ENCODE results near the gene MAGI2. TPM values are rescaled to one million over a fixed set of nuclear protein-coding genes. Genes with fewer than 3 reads are reported as not detected.

Gene MAGI2
- polyA plus RNA-seq, 3 donors: 0.03 to 0.11 TPM; not detected in 1

- no peaks in the 10 kb centered on the region for H3K9me3 ChIP-seq (replicated peaks in 1 of 2; ENCODE audit: control insufficient read depth in 1 of 2, insufficient read depth in 1 of 2, low read length in 2 of 2)
- Mint-ChIP-seq H3K27ac (no peak overlapping the region), H3K27me3 (ENCODE audit: low read depth in 3 of 3) (no peaks in the 10 kb centered on the region), H3K9me3 (peaks cover 0 to 5% (median 0%) of the 10 kb centered on the region in 7 donors), H3K4me3 (no peak overlapping the region), H3K36me3 (no peaks in the 10 kb centered on the region), H3K4me1 (no peaks in the 10 kb centered on the region)
- TF ChIP-seq CTCF (IDR thresholded peaks at IDR 0.05): no peak
- no peak overlapping the region for H3K4me3 ChIP-seq (replicated peaks in 1 of 3; ENCODE audit: low read depth in 2 of 3, low read length in 3 of 3)
- no peaks in the 10 kb centered on the region for H3K27me3 ChIP-seq (ENCODE audit: control insufficient read depth in 2 of 2, insufficient read depth in 2 of 2, low read length in 2 of 2)
- no peaks in the 10 kb centered on the region for H3K79me2 ChIP-seq (ENCODE audit: insufficient read depth, low read length)
- H3K27ac ChIP-seq (ENCODE audit: low read depth in 1 of 2, low read length in 2 of 2): no peak overlapping the region
- H4K20me1 ChIP-seq (ENCODE audit: insufficient read depth, low read length): no peaks in the 10 kb centered on the region
- H2AFZ ChIP-seq (ENCODE audit: insufficient read depth, low read depth, low read length, poor library complexity, severe bottlenecking): no peak overlapping the region
- no peak overlapping the region for H3K9ac ChIP-seq (ENCODE audit: insufficient read depth, low read length, poor library complexity, severe bottlenecking)
- intact Hi-C loops (cut with micrococcal nuclease): no loop called here
- no peak overlapping the region for H3K4me2 ChIP-seq (replicated peaks; ENCODE audit: extremely low read depth, low read length, poor library complexity, severe bottlenecking)
- 95% methylated on average over 3 of the region's 3 CpGs for WGBS (ENCODE audit: insufficient coverage)
- no peak for DNase-seq
- H3K36me3 ChIP-seq (replicated peaks in 1 of 2; ENCODE audit: control insufficient read depth in 1 of 2, insufficient read depth in 2 of 2, low read length in 2 of 2): no peaks in the 10 kb centered on the region
- no peaks in the 10 kb centered on the region for H3K4me1 ChIP-seq (ENCODE audit: control insufficient read depth in 1 of 2, insufficient read depth in 2 of 2, low read length in 2 of 2)
These were observed 141.4 kb downstream of the MAGI2 start for GRCh38 chr7:79312022-79312421.

- Mint-ChIP-seq H3K4me3 (no peak overlapping the region), H3K27me3 (ENCODE audit: low read depth in 3 of 3) (peaks cover 0 to 1% (median 0%) of the 10 kb centered on the region in 3 donors), H3K36me3 (no peaks in the 10 kb centered on the region), H3K4me1 (no peaks in the 10 kb centered on the region), H3K27ac (no peak overlapping the region), H3K9me3 (no peaks in the 10 kb centered on the region)
- Histone ChIP-seq H3K27me3 (ENCODE audit: control insufficient read depth in 2 of 2, insufficient read depth in 2 of 2, low read length in 2 of 2) (no peaks in the 10 kb centered on the region), H3K4me1 (ENCODE audit: control insufficient read depth in 1 of 2, insufficient read depth in 2 of 2, low read length in 2 of 2) (no peaks in the 10 kb centered on the region), H3K9ac (ENCODE audit: insufficient read depth, low read length, poor library complexity, severe bottlenecking) (no peak overlapping the region), H3K4me2 (replicated peaks; ENCODE audit: extremely low read depth, low read length, poor library complexity, severe bottlenecking) (no peak overlapping the region), H3K4me3 (replicated peaks in 1 of 3; ENCODE audit: low read depth in 2 of 3, low read length in 3 of 3) (no peak overlapping the region), H2AFZ (ENCODE audit: insufficient read depth, low read depth, low read length, poor library complexity, severe bottlenecking) (no peak overlapping the region), H3K27ac (ENCODE audit: low read depth in 1 of 2, low read length in 2 of 2) (no peak overlapping the region), H3K9me3 (replicated peaks in 1 of 2; ENCODE audit: control insufficient read depth in 1 of 2, insufficient read depth in 1 of 2, low read length in 2 of 2) (no peaks in the 10 kb centered on the region), H4K20me1 (ENCODE audit: insufficient read depth, low read length) (no peaks in the 10 kb centered on the region), H3K36me3 (replicated peaks in 1 of 2; ENCODE audit: control insufficient read depth in 1 of 2, insufficient read depth in 2 of 2, low read length in 2 of 2) (no peaks in the 10 kb centered on the region), H3K79me2 (ENCODE audit: insufficient read depth, low read length) (no peaks in the 10 kb centered on the region)
- 93% methylated on average over 3 of the region's 4 CpGs for WGBS (ENCODE audit: insufficient coverage)
- intact Hi-C loops (cut with micrococcal nuclease): no loop called here
- no peak for DNase-seq
- TF ChIP-seq CTCF (IDR thresholded peaks at IDR 0.05): no peak
These were observed 145.3 kb downstream of the MAGI2 start for GRCh38 chr7:79308192-79308591.

Data from CD14-positive monocyte (primary cell).